Epithelial cell of proximal tubule (primary cell): ENCODE data around the gene UPP2. TPM values are rescaled to one million over a fixed set of nuclear protein-coding genes. Genes with fewer than 3 reads are reported as not detected.
A peak's percentile ranks its signal among the peaks of the same experiment; 100 is the strongest.

Source experiments
- DNase-seq: peaks from one replicate; pipeline ENCODE4 v3.0.0-alpha.2; 2011; ENCODE audit warnings: low read depth
- H3K4me3 ChIP-seq: 2 replicates; pipeline ENCODE4 v1.5.1; 2011; ENCODE audit warnings: low read depth, mild to moderate bottlenecking, low read length
- CTCF ChIP-seq: conservative IDR thresholded peaks from 2 replicates; pipeline ENCODE4 v1.5.1; 2012; ENCODE audit warnings: low read depth, mild to moderate bottlenecking, low read length
- total RNA-seq: library from RNA; depleted of rRNA; stranded (reverse); fragments of >200 nt; gene quantifications from 2 replicates; pipeline ENCODE4 v1.2.3, GENCODE V29; 2015

The UPP2 gene
- total RNA-seq, 1 donor from 2014 or later, result not detected

- no peak for TF ChIP-seq CTCF
- peak; percentile 97 for DNase-seq
- no peak overlapping the region for H3K4me3 ChIP-seq
Measured at GRCh38 chr2:158094487-158095092, 7.1 kb upstream of the UPP2 start.

- no peak overlapping the region for H3K4me3 ChIP-seq
- no peak for DNase-seq
- TF ChIP-seq CTCF, result no peak
Measured at GRCh38 chr2:158095269-158095668, 6.4 kb upstream of the UPP2 start.

GRCh38 chr2:158095912-158096311 is 5.8 kb upstream of the UPP2 start:
- H3K4me3 ChIP-seq, result no peak overlapping the region
- TF ChIP-seq CTCF, result no peak
- no peak for DNase-seq

- H3K4me3 ChIP-seq, result no peak overlapping the region
- no peak for DNase-seq
- TF ChIP-seq CTCF, result no peak
Measured at GRCh38 chr2:158097481-158097880, 4.2 kb upstream of the UPP2 start.

GRCh38 chr2:158098178-158098577 is 3.5 kb upstream of the UPP2 start:
- no peak overlapping the region for H3K4me3 ChIP-seq
- no peak for DNase-seq
- TF ChIP-seq CTCF, result no peak

GRCh38 chr2:158099716-158100115 is 2.0 kb upstream of the UPP2 start:
- no peak overlapping the region for H3K4me3 ChIP-seq
- DNase-seq, result peak; percentile 96
- TF ChIP-seq CTCF, result no peak

- TF ChIP-seq CTCF, result no peak
- no peak for DNase-seq
- no peak overlapping the region for H3K4me3 ChIP-seq
Measured at GRCh38 chr2:158100411-158100810, 1.3 kb upstream of the UPP2 start.
